ENCODE measurements around the gene SEMA4F.
"Not testable (repeated sequence)": the region's sequence is repeated elsewhere in the genome, so short reads cannot be mapped to it uniquely, and the experiment has no call there.

The SEMA4F gene, protein sequence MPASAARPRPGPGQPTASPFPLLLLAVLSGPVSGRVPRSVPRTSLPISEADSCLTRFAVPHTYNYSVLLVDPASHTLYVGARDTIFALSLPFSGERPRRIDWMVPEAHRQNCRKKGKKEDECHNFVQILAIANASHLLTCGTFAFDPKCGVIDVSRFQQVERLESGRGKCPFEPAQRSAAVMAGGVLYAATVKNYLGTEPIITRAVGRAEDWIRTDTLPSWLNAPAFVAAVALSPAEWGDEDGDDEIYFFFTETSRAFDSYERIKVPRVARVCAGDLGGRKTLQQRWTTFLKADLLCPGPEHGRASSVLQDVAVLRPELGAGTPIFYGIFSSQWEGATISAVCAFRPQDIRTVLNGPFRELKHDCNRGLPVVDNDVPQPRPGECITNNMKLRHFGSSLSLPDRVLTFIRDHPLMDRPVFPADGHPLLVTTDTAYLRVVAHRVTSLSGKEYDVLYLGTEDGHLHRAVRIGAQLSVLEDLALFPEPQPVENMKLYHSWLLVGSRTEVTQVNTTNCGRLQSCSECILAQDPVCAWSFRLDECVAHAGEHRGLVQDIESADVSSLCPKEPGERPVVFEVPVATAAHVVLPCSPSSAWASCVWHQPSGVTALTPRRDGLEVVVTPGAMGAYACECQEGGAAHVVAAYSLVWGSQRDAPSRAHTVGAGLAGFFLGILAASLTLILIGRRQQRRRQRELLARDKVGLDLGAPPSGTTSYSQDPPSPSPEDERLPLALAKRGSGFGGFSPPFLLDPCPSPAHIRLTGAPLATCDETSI

GRCh38 chr2:74653985-74654882, at the start of gene SEMA4F:
TSS of gene SEMA4F (plus strand) at chr2:74654247. CDS start at chr2:74654377, 130 bp downstream.
- peak; percentile 98 for DNase-seq (ENCODE audit: low spot score)

- no peak for DNase-seq (ENCODE audit: low spot score)
Measured at GRCh38 chr2:74606927-74607326, 47.1 kb upstream of the SEMA4F start.

DNA sequence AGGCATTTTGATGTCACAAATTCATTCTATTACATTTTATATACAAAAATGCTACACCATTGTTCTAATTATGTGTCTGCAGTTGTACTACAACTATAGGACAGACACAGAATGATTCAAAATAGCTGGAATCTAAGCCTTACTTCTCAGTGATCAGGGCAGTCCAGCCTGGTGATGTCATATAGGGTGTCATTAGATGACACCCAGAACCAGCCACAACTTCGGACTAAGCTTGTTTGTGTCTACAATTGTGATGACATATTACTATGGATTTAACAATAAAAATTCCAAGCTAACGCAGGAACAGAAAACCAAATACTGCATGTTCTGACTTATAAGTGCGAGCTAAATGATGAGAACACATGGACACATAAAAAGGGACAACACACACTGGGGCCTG, 36.9 kb upstream of the SEMA4F start:
- no peak for DNase-seq (ENCODE audit: low spot score)

GRCh38 chr2:74618410-74619083, 35.5 kb upstream of the SEMA4F start:
- no peak for DNase-seq (ENCODE audit: low spot score)

DNA sequence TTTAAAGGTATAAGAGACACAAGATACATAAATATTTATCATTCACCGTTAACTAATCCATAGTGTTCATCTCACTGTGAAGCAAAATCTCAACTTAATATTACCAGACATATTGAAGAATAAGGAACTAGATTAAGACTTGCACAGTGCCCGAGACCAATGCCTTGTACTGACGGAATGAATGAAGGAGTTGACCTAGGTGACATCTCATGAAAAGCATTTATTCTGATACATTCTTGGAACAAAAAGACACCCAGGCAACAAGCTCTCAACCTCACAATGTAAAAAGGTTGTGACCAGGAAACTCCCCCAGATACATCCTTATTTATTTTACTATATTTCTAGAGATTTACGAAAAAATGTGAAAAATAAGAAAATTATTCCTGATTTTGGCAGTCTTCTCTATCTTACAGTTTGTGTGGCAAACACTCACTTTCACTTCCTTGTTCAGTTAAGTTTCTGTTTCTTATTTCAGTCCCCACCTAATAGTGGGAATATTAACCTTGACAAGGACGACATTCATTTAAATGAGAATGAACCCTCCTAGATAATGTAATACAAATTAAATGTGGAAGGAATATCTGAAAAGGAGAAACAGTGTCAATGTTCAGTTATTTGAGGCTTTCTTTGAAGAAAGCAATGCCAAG, 34.3 kb upstream of the SEMA4F start:
- no peak for DNase-seq (ENCODE audit: low spot score)

DNA sequence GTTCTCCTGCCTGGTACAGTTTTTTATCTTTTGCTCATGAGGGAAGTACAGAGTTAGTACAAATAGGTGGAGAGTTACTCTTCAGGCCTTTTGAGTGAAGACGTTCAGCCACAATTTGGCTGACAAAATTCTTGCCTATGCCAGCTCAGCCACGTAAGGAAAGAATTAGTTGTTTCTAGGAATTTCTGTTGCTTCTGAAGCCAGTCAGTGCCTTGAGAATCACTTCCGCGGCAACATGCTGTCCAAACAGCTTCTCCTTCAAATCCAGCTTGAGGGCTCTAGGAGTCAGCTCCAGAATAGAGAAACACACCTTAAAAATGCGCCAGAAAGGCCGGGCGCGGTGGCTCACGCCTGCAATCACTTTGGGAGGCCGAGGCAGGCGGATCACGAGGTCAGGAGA, 33.4 kb upstream of the SEMA4F start:
- DNase-seq (ENCODE audit: low spot score): no peak

GRCh38 chr2:74625658-74626425, 28.2 kb upstream of the SEMA4F start:
- DNase-seq (ENCODE audit: low spot score): peak; percentile 5

DNA sequence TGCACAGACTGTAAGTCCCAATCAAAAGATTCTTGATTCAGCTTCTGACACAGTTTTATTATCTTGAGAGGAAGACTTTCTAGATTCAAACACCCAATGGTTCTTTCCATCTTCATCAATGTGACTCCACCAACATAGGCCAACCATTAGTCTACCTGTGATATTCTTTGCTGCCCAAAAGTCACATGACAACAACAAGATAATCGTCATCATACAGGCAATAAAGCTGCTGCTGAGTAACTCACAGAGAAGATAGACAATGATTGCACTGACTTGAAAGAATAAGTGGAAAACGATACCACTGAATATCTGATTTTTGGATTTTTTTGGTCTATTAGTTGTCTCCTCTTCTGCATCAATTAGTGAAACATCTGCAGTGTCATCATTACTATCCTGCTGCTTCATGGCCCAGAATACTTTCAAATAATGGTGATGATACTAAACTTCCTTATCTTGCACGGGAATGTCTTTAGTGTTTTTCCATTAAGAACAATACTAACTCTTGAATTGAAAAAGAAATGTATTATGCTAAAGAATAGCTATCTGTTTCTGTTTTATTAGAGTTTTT, 25.4 kb upstream of the SEMA4F start:
- DNase-seq (ENCODE audit: low spot score): no peak

DNA sequence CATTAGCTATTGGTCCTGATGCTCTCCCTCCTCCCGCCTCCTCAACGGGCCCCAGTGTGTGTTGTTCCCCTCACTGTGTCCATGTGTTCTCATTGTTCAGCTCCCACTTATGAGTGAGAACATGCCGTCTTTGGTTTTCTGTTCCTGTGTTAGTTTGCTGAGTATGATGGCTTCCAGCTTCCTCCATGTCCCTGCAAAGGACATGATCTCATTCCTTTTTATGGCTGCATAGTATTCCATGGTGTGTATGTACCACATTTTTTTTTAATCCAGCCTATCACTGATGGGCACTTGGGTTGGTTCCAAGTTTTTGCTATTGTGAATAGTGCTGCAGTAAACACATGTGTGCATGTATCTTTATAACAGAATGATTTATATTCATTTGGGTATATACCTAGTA, 23.6 kb upstream of the SEMA4F start:
- not testable (repeated sequence) for DNase-seq (ENCODE audit: low spot score)

GRCh38 chr2:74632209-74632938, 21.7 kb upstream of the SEMA4F start:
- DNase-seq (ENCODE audit: low spot score): peak; percentile 23

DNA sequence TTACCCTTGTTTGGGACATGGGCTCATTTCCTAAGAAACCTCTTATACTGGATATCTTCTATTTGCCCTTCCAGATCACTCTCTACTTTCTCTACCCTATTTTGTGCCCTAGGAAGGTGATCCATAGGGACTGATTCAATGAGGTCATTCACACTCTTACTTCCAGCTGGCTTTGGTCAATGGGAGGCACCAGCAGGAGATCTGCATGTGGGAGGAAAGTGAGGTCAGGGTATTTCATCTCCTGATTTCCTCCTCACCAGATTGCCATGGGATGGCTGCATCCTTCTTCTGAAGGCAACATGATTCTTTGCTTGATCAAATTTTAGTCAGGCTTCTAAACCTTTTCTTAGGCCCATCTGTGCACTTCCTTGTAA, 21.1 kb upstream of the SEMA4F start:
- no peak for DNase-seq (ENCODE audit: low spot score)

DNA sequence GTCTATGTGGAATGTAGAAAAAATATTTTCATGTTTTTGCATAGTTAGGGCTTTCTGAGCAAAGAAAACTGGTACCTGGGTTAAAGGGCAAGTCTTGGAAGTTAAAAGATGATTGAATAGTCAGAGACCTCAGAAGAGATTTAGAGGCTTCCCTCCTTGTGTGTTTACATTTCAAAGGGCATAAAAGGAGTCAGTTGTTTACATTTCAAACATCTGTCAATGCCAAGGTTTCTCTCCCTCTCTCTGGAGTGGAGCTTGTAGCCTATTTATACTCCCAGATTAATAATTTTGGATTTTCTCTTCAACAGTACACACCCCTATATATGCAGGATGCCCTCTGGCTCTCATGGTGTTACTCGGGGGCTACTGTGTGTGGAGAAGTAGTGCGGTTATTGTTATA, 14.5 kb upstream of the SEMA4F start:
- DNase-seq (ENCODE audit: low spot score): no peak

GRCh38 chr2:74645344-74645743, 8.7 kb upstream of the SEMA4F start:
- DNase-seq (ENCODE audit: low spot score): no peak

GRCh38 chr2:74646201-74646600, 7.8 kb upstream of the SEMA4F start:
- no peak for DNase-seq (ENCODE audit: low spot score)

GRCh38 chr2:74646834-74647482, 7.1 kb upstream of the SEMA4F start:
- no peak for DNase-seq (ENCODE audit: low spot score)

DNA sequence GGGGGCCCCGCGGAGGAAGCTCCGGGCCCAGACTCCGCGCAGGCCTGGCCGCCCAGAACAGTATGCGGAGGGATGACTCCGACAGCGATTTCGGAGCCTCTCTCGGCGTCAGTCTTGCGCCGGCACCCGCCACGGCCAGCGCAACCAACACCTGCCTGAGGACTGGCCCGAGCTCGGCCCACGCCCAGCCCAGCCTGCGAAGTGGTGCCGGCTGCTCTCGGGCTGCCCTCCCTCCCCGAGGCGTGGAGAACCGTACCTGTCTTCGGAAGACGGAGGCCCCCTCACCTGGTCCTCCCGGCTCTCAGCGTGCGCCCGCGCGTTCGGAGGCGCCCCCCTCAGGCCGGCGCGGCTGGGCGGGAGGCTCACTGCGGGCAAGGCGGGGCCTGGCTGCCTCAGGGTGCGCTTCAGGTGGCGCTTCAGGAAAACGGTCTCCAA, 6.0 kb upstream of the SEMA4F start, which contains the start of gene M1AP:
TSS of gene M1AP (minus strand) at position 322 of the 435 bp plus-strand sequence. CDS start 8,055 bp downstream, outside the sequence.
- peak; percentile 35 for DNase-seq (ENCODE audit: low spot score)

GRCh38 chr2:74653589-74653984, 460 bp upstream of the SEMA4F start:
- DNase-seq (ENCODE audit: low spot score): no peak

GRCh38 chr2:74655579-74655978, 1.5 kb downstream of the SEMA4F start:
- no peak for DNase-seq (ENCODE audit: low spot score)

GRCh38 chr2:74658516-74658915, 4.5 kb downstream of the SEMA4F start:
- DNase-seq (ENCODE audit: low spot score): peak; percentile 46
